ENCODE data around the gene DOCK3.

Gene DOCK3

GRCh38 chr3:51353691-51354090 lies 679.0 kb downstream of the DOCK3 start (continued):
- TF ChIP-seq CSRNP3 (CRISPR knock-in tag; IDR thresholded peaks at IDR 0.05): no peak
- TF ChIP-seq ZC3H10 (CRISPR knock-in tag; IDR thresholded peaks at IDR 0.05): no peak
- no peak for TF ChIP-seq RARB (CRISPR knock-in tag; IDR thresholded peaks at IDR 0.05)
- TF ChIP-seq ZFP30 (CRISPR knock-in tag; IDR thresholded peaks at IDR 0.05): no peak
- TF ChIP-seq ZNF70 (CRISPR knock-in tag; IDR thresholded peaks at IDR 0.05): no peak
- no peak for TF ChIP-seq ESRRG (CRISPR knock-in tag; IDR thresholded peaks at IDR 0.05)

- ATAC-seq: no peak
These were observed 679.4 kb downstream of the DOCK3 start for GRCh38 chr3:51354172-51354571.

GRCh38 chr3:51354731-51355615 lies 680.2 kb downstream of the DOCK3 start:
- ATAC-seq: no peak

More at GRCh38 chr3:51354172-51354571, 679.4 kb downstream of the DOCK3 start:
- TF ChIP-seq TOX (CRISPR knock-in tag; IDR thresholded peaks at IDR 0.05; ENCODE audit: borderline replicate concordance) (no peak), ZNF565 (CRISPR knock-in tag; conservative IDR thresholded peaks at IDR 0.05; ENCODE audit: low read depth) (no peak), ARNTL (CRISPR knock-in tag; IDR thresholded peaks at IDR 0.05; ENCODE audit: borderline replicate concordance, low read depth) (no peak), CSRNP3 (CRISPR knock-in tag; IDR thresholded peaks at IDR 0.05) (no peak), SNAI2 (CRISPR knock-in tag; IDR thresholded peaks at IDR 0.05) (no peak), ZFP30 (CRISPR knock-in tag; IDR thresholded peaks at IDR 0.05) (no peak)

More at GRCh38 chr3:51354731-51355615, 680.2 kb downstream of the DOCK3 start:
- TF ChIP-seq CSDC2 (CRISPR knock-in tag; IDR thresholded peaks at IDR 0.05): no peak
- no peak for TF ChIP-seq RARB (CRISPR knock-in tag; IDR thresholded peaks at IDR 0.05)
- TF ChIP-seq ISL1 (CRISPR knock-in tag; IDR thresholded peaks at IDR 0.05): no peak
- no peak for TF ChIP-seq TSHZ2 (CRISPR knock-in tag; IDR thresholded peaks at IDR 0.05)
- TF ChIP-seq POU6F1 (CRISPR knock-in tag; IDR thresholded peaks at IDR 0.05; ENCODE audit: borderline replicate concordance, low read depth): no peak
